Pancreas (tissue), 10 donors: ENCODE data around the gene CREB1. TPM values are rescaled to one million over a fixed set of nuclear protein-coding genes. Genes with fewer than 3 reads are reported as not detected.

Experiments used
- ATAC-seq, 4 donors: fragments of 200-7000 bp; cut with Tn5 transposase; one replicate each; pipeline versions ENCODE4 v1.8.0 to v1.9.1; 2020; ENCODE audit warnings: mild to moderate bottlenecking in 4 of 4, moderate library complexity in 4 of 4
- DNase-seq, 6 donors: peaks; one replicate each; pipeline ENCODE4 v3.0.0-alpha.2; 2020
- FAIRE-seq: peaks from 2 replicates; lab custom pipeline; 2012; peaks lifted over from hg19 to GRCh38; lab: Jason Lieb, UNC
- H3K27ac ChIP-seq, 4 donors: fragments of 200-600 bp; sonication (generic); 1 replicate in 3 of 4; 2 replicates in 1 of 4; pipeline versions ENCODE4 v1.5.0 to v1.8.0; 2020
- H3K27me3 ChIP-seq, 4 donors: fragments of 200-600 bp; one replicate each; pipeline ENCODE4 v1.8.0; 2021
- H3K36me3 ChIP-seq, 3 donors: fragments of 200-600 bp; sonication (generic) in 1 of 3; one replicate each; pipeline versions ENCODE4 v1.5.0 to v1.8.0; 2020 to 2021
- H3K4me1 ChIP-seq, 3 donors: fragments of 200-600 bp; one replicate each; pipeline ENCODE4 v1.8.0; 2021
- H3K4me3 ChIP-seq, 4 donors: fragments of 200-600 bp; sonication (generic) in 2 of 4; one replicate each; pipeline versions ENCODE4 v1.5.0 to v1.8.0; 2020 to 2021
- H3K9me3 ChIP-seq, 4 donors: fragments of 200-600 bp; one replicate each; pipeline ENCODE4 v1.8.0; 2021
- WGBS, 2 donors: extraction: QIAGEN DNeasy Blood & Tissue Kit; methylation state at CpG; one replicate each; pipeline ENCODE4 v1.1.7; 2013; 5-methylcytosine and 5-hydroxymethylcytosine counted together
- intact Hi-C, 3 donors: fragments of 100-400 bp; cut with DNase I; formaldehyde crosslinking; loops; one replicate each; pipeline versions ENCODE4 v1.11.1 to v1.14.2; 2022
- polyA plus RNA-seq, 2 donors: library from polyadenylated mRNA; stranded (reverse); fragments of 200-250 nt; gene quantifications; one replicate each; pipeline ENCODE4 v1.2.3, GENCODE V29; 2013
- total RNA-seq, 6 donors: library from RNA; stranded (reverse); fragmentation: NEBNext Ultra II Directional in 4 of 6; extraction: Animal tissue kit (Norgen Biotek cat#: 25700) in 4 of 6; gene quantifications; one replicate each; pipeline versions ENCODE4 v1.2.1 to v1.2.4, GENCODE V29; 2021 to 2023
- TF ChIP-seq, protein P1 (sequence below), 4 donors: fragments of 200-600 bp; sonication (generic) in 3 of 4; IDR thresholded peaks; one replicate each; pipeline versions ENCODE4 v1.5.0 to v1.8.0; 2021; ENCODE audit warnings: antibody characterized with exemption in 4 of 4
- donor health status: healthy with polysubstance abuse.
- donor health status: DM: no; HTN: no; CAD: no; lungs with moderate emphysema.
- donor health status: DM: no; HTN: no; CAD: no.
- donor health status: control.
- donor health status: control.
- donor health status: Bipolar disorder and iron deficiency.
- donor health status: DM: yes; HTN: yes; CAD: no.
- donor health status: DM: no; HTN: no; CAD: no.
- donor health status: DM: no; HTN: no; CAD: no.
- donor health status: DM: yes; HTN: yes; CAD: no.

Gene CREB1
- total and polyA plus RNA-seq, 8 donors = 3.2 to 36.4 (median 19.1) TPM

DNA sequence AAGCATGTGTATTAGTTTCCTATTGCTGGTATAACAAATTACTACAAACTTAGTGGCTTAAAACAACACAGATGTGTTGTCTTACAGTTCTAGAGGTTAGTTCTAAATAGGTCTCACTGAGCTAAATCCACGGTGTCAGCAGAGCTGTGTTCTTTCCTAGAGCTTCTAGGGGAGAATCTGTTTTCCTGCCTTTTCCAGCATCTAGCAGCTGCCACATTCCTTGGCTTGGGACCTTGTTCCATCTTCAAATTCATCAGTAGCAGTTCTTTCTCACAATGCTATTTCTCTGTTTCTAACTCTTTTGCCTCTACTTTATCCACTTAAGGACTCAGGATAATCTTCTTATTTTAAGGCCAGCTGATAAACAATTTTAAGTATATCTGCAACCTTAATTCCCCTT, 32.2 kb upstream of the CREB1 start:
- no peaks in the 10 kb centered on the region for H3K4me1 ChIP-seq
- no peak overlapping the region for H3K4me3 ChIP-seq
- ATAC-seq = no peak
- 82 to 90% methylated on average over 1 of the region's 1 CpG for WGBS, 2 donors
- FAIRE-seq = no peak
- intact Hi-C loops = no loop called here
- H3K9me3 ChIP-seq = no peaks in the 10 kb centered on the region
- TF ChIP-seq, protein P1, sequence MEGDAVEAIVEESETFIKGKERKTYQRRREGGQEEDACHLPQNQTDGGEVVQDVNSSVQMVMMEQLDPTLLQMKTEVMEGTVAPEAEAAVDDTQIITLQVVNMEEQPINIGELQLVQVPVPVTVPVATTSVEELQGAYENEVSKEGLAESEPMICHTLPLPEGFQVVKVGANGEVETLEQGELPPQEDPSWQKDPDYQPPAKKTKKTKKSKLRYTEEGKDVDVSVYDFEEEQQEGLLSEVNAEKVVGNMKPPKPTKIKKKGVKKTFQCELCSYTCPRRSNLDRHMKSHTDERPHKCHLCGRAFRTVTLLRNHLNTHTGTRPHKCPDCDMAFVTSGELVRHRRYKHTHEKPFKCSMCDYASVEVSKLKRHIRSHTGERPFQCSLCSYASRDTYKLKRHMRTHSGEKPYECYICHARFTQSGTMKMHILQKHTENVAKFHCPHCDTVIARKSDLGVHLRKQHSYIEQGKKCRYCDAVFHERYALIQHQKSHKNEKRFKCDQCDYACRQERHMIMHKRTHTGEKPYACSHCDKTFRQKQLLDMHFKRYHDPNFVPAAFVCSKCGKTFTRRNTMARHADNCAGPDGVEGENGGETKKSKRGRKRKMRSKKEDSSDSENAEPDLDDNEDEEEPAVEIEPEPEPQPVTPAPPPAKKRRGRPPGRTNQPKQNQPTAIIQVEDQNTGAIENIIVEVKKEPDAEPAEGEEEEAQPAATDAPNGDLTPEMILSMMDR (IDR thresholded peaks at IDR 0.05) = no peak
- H3K27me3 ChIP-seq = no peaks in the 10 kb centered on the region
- no peak for DNase-seq
- no peak overlapping the region for H3K27ac ChIP-seq
- H3K36me3 ChIP-seq = no peaks in the 10 kb centered on the region

DNA sequence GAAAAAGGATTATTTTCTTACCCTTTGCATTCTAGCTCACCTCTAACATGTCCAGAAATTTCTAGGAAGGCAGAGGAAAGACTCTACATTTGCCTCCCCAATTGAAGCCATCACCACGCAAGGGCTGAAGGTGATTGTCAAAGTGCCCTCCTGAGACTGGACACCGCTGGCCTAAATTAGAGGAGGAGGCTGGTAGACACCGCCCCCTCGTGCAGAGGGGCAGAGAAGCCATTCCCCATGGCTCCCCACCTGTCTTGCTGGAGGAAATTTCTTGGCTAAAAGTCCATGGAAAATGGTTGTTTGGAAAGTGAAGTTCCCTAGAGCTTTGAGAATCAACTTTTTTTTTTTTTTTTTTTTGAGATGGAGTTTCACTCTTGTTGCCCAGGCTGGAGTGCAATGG, 31.3 kb upstream of the CREB1 start:
- H3K27me3 ChIP-seq = no peaks in the 10 kb centered on the region
- H3K9me3 ChIP-seq = no peaks in the 10 kb centered on the region
- 67 to 89% methylated on average over 4 of the region's 4 CpGs for WGBS, 2 donors
- intact Hi-C loops = no loop called here
- no peak for DNase-seq
- no peaks in the 10 kb centered on the region for H3K36me3 ChIP-seq
- ATAC-seq = no peak
- FAIRE-seq = no peak
- no peak overlapping the region for H3K4me3 ChIP-seq
- H3K27ac ChIP-seq = no peak overlapping the region
- TF ChIP-seq, protein P1 (IDR thresholded peaks at IDR 0.05) = no peak
- H3K4me1 ChIP-seq = no peaks in the 10 kb centered on the region

DNA sequence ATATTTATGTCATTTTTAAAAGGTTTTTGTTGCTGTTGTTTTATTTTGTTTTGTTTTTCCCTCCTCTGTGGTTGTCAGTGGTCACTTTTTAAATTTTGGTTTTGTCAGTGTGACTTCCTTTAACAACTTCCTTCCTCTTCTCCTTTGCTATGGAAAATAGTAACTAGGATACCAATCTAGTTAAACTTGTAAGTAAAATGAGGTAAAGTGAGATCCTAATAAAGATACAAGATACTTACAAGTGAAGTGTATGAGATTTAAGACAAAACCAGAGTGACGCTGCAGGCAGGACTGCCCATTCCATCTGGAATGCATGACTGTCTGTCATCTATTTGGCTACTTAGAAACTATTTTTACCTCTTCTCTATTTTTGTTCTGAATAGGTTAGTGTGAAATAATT, 30.6 kb upstream of the CREB1 start:
- FAIRE-seq = peak; percentile 64
- no peak for ATAC-seq

DNA sequence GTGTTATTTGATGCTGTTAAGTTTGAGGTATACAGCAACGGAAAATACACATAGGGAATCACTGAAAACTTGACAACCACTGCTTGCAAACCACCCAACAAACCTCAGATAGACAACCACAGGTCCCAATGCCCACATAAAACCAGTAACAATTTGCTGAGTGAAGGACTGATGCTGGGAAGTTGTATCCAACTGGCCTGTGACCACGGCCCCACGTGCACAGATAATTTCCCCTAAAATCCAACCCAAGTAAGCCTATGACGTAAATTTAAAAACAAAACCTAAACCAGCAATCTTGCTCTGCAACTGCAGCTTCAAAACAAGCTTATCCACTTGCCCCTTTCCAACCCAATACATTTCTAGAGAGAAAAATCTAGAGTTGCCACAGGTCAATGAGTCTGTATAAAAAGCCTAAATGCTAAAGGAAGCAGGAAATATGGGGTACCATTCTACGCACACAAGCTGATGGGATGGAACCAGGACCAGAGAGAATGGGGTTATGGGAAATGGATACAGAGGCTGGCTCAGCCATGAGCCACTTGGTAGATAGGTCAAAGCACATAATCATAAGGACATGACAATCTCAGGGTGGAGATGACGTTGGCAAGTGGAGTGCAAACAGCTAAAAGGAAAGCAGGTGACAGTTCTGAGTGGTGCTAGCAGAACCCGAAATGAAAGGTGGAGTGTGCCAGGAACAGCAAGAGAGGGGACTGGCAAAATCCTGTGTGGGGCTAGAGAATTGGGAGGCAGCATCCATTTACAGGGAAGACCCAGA, 27.8 kb upstream of the CREB1 start:
- intact Hi-C loops = no loop called here
- no peaks in the 10 kb centered on the region for H3K36me3 ChIP-seq
- no peaks in the 10 kb centered on the region for H3K27me3 ChIP-seq
- FAIRE-seq (no peak), ATAC-seq (peak in 2 of 4 donors; percentile 8 to 32), DNase-seq (no peak)
- 85 to 88% methylated on average over 7 of the region's 7 CpGs for WGBS, 2 donors
- TF ChIP-seq, protein P1 (IDR thresholded peaks at IDR 0.05) = no peak
- H3K4me3 ChIP-seq = no peak overlapping the region
- H3K27ac ChIP-seq = no peak overlapping the region
- peaks cover 0 to 7% (median 5%) of the 10 kb centered on the region in 3 donors for H3K4me1 ChIP-seq
- no peaks in the 10 kb centered on the region for H3K9me3 ChIP-seq

More for the DNA sequence above, 30.6 kb upstream of the CREB1 start:
- Histone ChIP-seq H3K4me1 (no peaks in the 10 kb centered on the region), H3K9me3 (no peaks in the 10 kb centered on the region), H3K27ac (no peak overlapping the region), H3K36me3 (no peaks in the 10 kb centered on the region), H3K4me3 (no peak overlapping the region), H3K27me3 (no peaks in the 10 kb centered on the region)
- intact Hi-C loops = no loop called here
- 81 to 91% methylated on average over 1 of the region's 1 CpG for WGBS, 2 donors
- TF ChIP-seq, protein P1 (IDR thresholded peaks at IDR 0.05) = no peak
- DNase-seq = no peak

DNA sequence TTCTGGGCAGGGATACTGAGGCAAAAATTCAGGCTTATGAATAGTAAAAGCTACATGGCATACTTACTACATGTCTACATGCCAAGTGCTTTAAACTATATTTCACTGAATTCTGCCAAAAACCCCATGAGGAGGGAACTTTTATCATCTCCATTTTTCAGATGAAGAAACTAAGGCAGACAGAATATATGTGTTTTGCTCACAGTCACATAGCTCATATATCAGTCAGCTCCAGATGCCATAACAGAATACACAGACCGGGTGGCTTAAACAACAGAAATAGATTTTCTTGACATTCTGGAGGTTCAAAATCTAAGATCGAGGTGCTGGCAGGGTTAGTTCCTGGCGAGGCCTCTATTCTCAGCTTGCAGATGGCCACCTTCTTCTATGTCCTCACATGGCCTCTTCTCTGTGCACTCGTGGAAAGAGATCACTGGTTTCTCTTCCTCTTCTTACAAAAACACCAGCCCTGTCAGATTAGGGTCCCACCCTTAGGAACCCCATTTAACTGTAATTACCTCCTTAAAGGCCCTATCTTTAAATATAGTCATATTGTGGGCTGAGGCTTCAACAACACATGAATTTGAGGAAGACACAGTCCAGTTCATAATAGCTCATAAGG, 27.1 kb upstream of the CREB1 start:
- ATAC-seq (peak in 2 of 4 donors; percentile 20 to 38), FAIRE-seq (no peak)

More for the DNA sequence above, 27.1 kb upstream of the CREB1 start:
- Histone ChIP-seq H3K27me3 (no peaks in the 10 kb centered on the region), H3K4me1 (peaks cover 0 to 7% (median 5%) of the 10 kb centered on the region in 3 donors), H3K36me3 (no peaks in the 10 kb centered on the region), H3K4me3 (no peak overlapping the region), H3K9me3 (no peaks in the 10 kb centered on the region), H3K27ac (no peak overlapping the region)
- intact Hi-C loops = no loop called here
- 82 to 93% methylated on average over 4 of the region's 4 CpGs for WGBS, 2 donors
- TF ChIP-seq, protein P1 (IDR thresholded peaks at IDR 0.05) = no peak
- DNase-seq = no peak
